Embryonic facial prominence (tissue), 1 donor: ENCODE measurements around the gene VAMP1.

ENCODE experiments used
- DNase-seq: peaks from one replicate; pipeline ENCODE4 v3.0.0-alpha.2; 2016; ENCODE audit errors: extremely low spot score

VAMP1 gene

DNA sequence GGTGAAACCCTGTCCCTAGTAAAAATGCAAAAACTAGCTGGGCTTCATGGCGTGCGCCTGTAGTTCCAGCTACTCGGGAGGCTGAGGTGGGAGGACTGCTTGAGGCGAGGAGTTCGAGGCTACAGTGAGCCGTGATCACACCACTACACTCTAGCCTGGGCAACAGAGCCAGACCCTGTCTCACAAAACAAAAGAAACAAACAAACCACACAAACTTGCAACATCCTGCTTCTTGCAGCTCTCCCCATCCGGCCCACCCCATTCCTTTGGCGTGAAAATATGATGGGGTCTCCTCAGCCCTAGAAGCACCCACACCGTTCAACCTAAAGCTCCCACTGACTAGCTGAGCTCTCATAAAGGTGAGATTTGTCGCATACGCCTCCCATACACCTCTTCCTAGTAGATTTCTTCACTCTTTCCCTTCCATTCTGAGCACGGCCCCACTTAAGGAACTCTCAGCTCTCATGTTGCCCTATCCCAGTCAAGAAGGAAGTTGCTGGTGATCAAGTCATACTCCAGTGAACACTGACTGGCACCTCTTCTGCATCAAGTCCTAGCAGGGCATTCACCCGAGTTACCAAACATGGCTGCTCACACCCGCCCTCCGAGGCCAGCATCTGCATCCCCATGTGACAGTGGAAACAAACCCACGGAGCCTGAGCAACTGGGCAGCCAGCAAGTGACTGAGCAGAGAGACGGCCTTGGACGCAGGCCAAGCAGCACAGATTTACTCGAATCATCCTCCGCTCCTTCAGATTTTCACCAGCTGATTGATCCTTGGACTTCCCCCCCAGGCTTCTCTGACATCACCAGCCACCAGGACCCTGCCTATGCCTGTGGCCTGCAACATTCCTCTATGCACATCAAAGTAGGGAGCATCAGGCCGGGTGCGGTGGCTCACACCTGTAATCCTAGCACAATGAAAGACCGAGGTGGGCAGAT is 44.6 kb downstream of the VAMP1 start:
- no peak for DNase-seq

DNA sequence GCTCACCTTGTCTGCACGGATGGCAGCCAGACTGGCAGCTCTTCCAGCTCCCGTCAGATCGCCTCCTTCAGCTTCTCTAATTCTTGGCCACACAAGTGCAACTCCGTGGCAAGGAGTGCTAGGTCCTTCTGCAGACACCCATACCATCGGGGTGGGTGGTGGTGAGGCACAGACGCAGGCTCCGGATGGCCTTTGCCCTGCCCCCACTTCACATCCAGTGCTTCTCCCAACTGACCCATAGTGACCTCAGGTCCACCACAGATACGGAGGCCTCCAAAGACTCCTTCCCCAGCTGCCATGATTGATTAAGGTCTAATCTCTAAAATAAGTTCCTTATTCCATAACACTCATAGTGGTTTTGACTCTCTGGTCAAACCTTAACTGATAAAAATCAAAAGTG is 45.6 kb downstream of the VAMP1 start:
- DNase-seq = no peak

DNA sequence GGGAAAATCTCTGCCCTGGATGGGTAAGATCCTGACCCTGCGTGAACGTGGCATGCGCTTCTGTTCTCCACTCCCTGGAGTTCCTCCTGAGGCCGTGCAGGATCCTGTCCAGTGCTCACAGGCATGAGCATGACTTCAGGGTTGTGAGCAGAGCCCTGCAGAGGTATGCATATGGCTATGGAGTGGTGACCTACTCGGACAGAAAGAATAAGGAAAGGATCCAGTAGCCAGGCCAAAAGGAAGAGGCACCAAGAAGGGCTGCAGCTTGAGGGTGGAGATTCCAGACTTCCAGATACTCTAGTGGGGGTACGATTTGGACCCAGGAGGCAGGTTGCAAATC is 46.5 kb downstream of the VAMP1 start:
- no peak for DNase-seq

DNA sequence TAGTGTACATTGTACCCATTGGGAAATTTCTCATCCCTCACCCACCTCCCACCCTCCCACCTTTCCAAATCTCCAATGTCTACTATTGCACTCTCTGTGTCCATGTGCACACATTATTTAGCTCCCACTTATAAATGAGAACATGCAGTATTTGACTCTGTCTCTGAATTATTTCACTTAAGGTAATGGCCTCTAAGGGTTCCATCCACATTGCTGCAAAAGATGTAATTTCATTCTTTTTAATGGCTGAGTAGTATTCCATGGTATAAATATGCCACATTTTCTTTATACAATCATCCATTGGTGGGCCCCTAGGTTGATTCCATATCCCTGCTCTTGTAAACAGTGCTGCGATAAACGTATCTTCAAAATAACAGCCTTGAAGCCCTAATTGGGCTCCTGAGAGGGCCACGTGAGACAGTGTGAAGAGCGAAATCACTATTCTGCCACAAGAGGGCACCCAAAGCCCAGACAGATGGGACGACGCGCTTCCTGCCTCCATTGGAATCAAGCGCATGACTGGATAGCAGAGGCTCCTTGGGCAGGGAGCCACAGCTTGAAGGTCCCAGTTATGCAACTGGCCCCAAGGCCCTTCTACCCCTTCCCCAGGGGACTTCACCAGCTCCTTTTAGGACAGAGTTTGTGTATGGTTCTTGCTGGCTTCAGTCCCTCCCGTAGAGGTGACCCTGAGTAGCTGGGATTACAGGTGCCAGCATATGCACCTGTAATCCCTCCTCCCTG is 47.0 kb downstream of the VAMP1 start:
- DNase-seq = peak; percentile 39

DNA sequence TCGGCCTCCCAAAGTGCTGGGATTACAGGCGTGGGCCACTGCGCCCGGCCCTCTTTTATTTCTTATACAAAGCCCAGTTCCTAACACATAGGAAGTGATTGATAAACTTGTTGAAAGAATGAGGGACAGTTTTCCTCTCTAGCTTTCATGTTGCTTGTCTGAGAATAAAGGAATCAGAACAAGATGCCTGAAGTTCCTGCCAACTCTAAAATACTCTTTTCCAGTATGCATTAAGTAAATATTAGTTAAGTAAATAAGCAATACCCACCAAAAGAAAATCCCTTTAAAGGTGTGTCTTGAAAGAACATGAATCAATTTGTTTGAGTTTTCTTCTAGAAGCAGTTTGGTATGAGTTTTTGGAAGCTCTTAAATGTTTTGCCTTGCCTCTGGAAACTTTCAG is 50.1 kb downstream of the VAMP1 start:
- no peak for DNase-seq

DNA sequence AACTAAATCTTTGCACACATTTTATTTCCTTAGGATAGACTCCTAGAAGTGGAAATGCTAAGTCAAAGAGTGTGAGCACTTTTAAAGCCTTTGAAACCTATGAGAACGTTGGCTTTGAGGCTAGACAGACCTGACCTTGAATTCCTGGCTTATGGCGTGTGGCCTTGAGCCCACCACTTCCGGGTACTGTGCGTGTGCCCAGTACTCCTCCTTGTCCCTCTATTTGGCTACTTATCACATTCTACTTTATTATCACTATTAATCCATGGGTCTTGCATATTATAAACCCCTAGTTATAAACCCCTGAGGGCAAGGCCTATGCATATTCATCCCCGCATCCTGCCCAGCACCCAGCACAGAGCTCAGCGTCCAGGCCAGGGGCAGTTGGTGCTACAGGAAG is 51.7 kb downstream of the VAMP1 start:
- DNase-seq = no peak

DNA sequence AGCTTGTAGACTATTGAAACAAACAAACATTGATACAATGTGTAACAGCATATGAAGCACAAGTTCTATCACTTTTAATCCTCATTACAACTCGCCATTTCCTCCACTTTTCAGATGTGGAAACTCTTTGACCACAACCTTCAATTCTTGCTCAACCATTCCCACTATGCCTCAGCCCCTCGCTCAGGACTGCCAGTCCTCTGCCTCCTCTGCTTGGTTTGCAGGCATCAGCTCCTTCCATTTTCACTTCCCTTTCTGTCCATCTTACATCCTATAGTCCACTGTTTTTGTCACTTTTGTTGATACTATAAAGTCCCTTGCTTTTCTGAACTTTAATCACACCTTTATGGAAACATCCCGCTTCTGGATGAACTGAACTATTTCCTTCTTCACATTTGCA is 53.9 kb downstream of the VAMP1 start:
- DNase-seq = no peak
